Measurements from ENCODE around the gene TMEM163. TPM values are rescaled to one million over a fixed set of nuclear protein-coding genes. Genes with fewer than 3 reads are reported as not detected.
"Not testable (repeated sequence)": the region's sequence is repeated elsewhere in the genome, so short reads cannot be mapped to it uniquely, and the experiment has no call there.

Gene TMEM163
- total and polyA plus RNA-seq, 12 donors, result 0.16 to 1.7 (median 0.37) TPM

DNA sequence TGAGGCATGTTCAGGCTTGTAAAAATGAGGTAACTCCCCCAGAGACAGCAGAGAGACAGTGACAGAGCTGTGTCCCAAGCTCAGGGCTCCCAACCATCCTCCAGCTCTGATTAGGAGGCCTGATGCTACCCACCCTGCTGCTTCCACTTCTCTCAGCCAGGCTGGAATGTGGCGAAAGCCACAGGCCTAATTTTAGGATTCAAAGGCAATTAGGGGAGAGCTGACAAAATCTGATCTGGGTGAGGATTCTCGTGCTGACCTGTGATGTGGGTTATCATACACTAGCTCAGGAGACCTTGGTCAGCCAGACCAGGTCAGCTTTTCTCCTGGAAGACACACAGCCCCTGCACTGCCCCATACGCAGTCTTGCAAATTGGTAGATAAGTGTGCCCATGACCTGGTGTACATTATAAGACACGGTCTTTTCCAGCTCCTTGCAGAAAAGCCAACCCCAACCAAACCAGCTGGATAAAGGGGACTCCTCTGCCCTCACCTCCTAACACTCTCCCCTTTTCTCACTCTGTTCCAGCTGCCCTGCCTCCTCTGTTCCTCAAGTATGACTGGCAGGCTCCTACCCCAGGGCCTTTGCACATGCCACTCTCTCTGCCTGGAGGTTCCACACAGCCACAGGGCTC lies 239.0 kb downstream of the TMEM163 start:
- Histone ChIP-seq H3K27me3 (no peaks in the 10 kb centered on the region), H3K9me3 (no peaks in the 10 kb centered on the region), H3K4me1 (no peaks in the 10 kb centered on the region), H3K27ac (no peak overlapping the region), H3K4me3 (no peak overlapping the region), H3K36me3 (no peaks in the 10 kb centered on the region)
- ATAC-seq (no peak), DNase-seq (no peak)
- TF ChIP-seq, protein P1, sequence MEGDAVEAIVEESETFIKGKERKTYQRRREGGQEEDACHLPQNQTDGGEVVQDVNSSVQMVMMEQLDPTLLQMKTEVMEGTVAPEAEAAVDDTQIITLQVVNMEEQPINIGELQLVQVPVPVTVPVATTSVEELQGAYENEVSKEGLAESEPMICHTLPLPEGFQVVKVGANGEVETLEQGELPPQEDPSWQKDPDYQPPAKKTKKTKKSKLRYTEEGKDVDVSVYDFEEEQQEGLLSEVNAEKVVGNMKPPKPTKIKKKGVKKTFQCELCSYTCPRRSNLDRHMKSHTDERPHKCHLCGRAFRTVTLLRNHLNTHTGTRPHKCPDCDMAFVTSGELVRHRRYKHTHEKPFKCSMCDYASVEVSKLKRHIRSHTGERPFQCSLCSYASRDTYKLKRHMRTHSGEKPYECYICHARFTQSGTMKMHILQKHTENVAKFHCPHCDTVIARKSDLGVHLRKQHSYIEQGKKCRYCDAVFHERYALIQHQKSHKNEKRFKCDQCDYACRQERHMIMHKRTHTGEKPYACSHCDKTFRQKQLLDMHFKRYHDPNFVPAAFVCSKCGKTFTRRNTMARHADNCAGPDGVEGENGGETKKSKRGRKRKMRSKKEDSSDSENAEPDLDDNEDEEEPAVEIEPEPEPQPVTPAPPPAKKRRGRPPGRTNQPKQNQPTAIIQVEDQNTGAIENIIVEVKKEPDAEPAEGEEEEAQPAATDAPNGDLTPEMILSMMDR (IDR thresholded peaks at IDR 0.05), result no peak
- intact Hi-C loops (cut with DNase I), result loop anchor here in 1 of 10 donors (5.0 kb wide), 1 partner anchor 1532 kb away; no protein-coding TSS in a partner anchor
- WGBS, 2 donors, result 77 to 89% methylated on average over 4 of the region's 4 CpGs

DNA sequence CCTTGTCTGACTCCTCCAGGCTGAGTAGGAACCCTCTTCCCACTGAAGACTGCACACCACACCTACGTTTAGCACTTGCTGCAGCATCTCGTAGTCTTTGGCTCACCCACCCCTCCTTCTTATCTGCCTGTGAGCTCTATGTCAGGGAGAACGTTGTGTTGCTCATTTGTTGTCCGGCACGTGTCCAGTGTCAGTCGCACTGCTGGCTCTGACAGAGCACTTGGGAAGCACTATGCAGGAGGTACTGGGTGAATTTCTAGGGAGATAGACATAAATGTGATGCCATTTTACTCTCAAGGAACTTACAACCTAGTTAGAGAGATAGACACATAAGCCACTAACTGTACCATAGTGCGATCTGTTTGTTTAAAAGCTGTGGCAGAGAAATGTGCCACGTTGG lies 241.8 kb downstream of the TMEM163 start:
- ATAC-seq, result peak in 2 of 8 donors; percentile 37 to 47
- intact Hi-C loops (cut with DNase I); H3K4me3 ChIP-seq; H3K27me3 ChIP-seq; DNase-seq; H3K36me3 ChIP-seq; H3K4me1 ChIP-seq; H3K27ac ChIP-seq: not testable (repeated sequence)
- H3K9me3 ChIP-seq, result peaks cover 0 to 25% (median 12%) of the 10 kb centered on the region in 11 donors
- 63 to 67% methylated on average over 8 of the region's 8 CpGs for WGBS, 2 donors

DNA sequence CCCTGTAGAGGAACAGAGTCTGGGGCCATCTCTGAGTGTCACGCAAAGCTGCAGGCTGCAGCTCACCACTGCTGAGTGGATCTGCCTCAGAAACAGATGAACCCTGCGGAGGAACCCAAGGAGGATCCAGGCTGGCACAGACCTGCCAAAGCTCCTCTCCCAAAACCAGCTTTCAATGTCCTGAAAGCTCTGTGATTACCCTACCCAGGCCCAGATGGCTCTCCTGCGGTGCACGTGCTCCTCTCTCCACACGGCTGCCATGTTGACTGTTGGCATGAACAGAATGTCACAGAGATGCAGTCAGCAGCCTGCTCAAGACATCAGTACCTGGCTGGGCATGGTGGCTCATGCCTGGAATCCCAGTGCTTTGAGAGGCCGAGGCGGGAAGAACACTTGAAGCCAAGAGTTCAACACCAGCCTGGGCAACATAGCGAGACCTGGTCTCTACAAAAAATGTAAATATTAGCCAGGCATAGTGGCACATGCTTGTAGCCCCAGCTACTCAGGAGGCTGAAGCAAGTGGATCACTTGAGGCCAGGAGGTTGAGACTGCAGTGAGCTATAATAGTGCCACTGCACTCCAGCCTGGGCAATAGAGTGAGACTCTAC lies 248.1 kb downstream of the TMEM163 start:
- Histone ChIP-seq H3K27ac (no peak overlapping the region), H3K4me3 (no peak overlapping the region), H3K36me3 (no peaks in the 10 kb centered on the region), H3K9me3 (peaks cover 0 to 26% (median 12%) of the 10 kb centered on the region in 11 donors), H3K4me1 (no peaks in the 10 kb centered on the region), H3K27me3 (no peaks in the 10 kb centered on the region)
- no peak for ATAC-seq
- TF ChIP-seq, protein P1 (IDR thresholded peaks at IDR 0.05), result no peak
- intact Hi-C loops (cut with DNase I), result no loop called here
- no peak for DNase-seq
- 96% methylated on average over 8 of the region's 8 CpGs for WGBS, 2 donors

DNA sequence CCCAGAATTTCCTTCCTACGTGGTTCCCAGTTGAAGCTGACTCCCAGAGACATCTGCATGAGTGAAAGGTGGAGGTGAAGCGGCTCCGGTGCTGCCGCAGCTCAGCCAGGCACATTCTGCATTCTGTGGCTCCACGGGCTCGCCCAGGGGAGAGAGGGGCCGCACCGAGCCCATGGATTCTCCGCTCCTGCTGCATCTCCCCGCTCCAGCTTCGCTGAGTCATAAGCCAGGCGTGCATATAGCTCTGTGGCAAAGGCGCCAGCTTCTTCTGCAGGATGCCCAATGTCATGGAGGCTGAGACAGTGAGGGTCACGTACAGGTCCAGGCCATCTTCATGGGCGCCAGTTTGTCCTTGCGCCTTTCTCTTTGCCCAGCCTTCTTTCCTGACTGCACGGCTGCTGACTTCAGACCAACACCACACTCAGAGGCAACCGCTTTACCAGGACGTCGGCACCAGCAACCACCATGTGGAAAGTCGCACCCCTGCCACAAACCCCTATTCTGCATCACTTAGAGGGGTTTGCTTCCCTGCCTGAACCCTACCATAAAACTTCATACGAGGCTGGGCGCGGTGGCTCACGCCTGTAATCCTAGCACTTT lies 249.2 kb downstream of the TMEM163 start:
- Histone ChIP-seq H3K4me1 (no peaks in the 10 kb centered on the region), H3K4me3 (no peak overlapping the region), H3K27me3 (no peaks in the 10 kb centered on the region), H3K36me3 (no peaks in the 10 kb centered on the region), H3K9me3 (peaks cover 0 to 26% (median 12%) of the 10 kb centered on the region in 11 donors), H3K27ac (no peak overlapping the region)
- ATAC-seq (no peak), DNase-seq (no peak)
- TF ChIP-seq, protein P1 (IDR thresholded peaks at IDR 0.05), result no peak
- intact Hi-C loops (cut with DNase I), result loop anchor here in 1 of 10 donors (5.0 kb wide), 1 partner anchor 428 kb away; no protein-coding TSS in a partner anchor
- 97% methylated on average over 25 of the region's 25 CpGs for WGBS, 2 donors

Measured in heart right ventricle (tissue), 16 donors.